Heart left ventricle (tissue), 16 donors: ENCODE measurements around the gene CTTNBP2. TPM values are rescaled to one million over a fixed set of nuclear protein-coding genes. Genes with fewer than 3 reads are reported as not detected.

Source experiments
- ATAC-seq, 4 donors: fragments of 200-7000 bp; cut with Tn5 transposase; one replicate each; pipeline ENCODE4 v1.9.1; 2020 to 2022; ENCODE audit warnings: moderate library complexity in 4 of 4, mild to moderate bottlenecking in 3 of 4, moderate number of reproducible peaks in 1 of 4
- DNase-seq, 5 donors: peaks; one replicate each; pipeline ENCODE4 v3.0.0-alpha.2; 2020
- H3K27ac ChIP-seq, 12 donors: fragments of 200-600 bp; sonication (generic) in 4 of 12; one replicate each; pipeline versions ENCODE4 v1.5.0 to v1.8.0; 2016 to 2022; ENCODE audit warnings: mild to moderate bottlenecking in 2 of 12
- H3K27me3 ChIP-seq, 9 donors: fragments of 200-600 bp; sonication (generic) in 2 of 9; one replicate each; pipeline versions ENCODE4 v1.5.1 to v1.8.0; 2016 to 2022; ENCODE audit warnings: mild to moderate bottlenecking in 3 of 9
- H3K36me3 ChIP-seq, 9 donors: fragments of 200-600 bp; sonication (generic) in 2 of 9; one replicate each; pipeline versions ENCODE4 v1.5.0 to v1.8.0; 2018 to 2022; ENCODE audit warnings: mild to moderate bottlenecking in 2 of 9
- H3K4me1 ChIP-seq, 12 donors: fragments of 200-600 bp; sonication (generic) in 4 of 12; one replicate each; pipeline versions ENCODE4 v1.5.0 to v1.8.0; 2016 to 2022; ENCODE audit warnings: mild to moderate bottlenecking in 3 of 12
- H3K4me3 ChIP-seq, 12 donors: fragments of 200-600 bp; sonication (generic) in 4 of 12; one replicate each; pipeline versions ENCODE4 v1.5.0 to v1.8.0; 2017 to 2022; ENCODE audit warnings: mild to moderate bottlenecking in 9 of 12, moderate library complexity in 4 of 12
- H3K9me3 ChIP-seq, 12 donors: fragments of 200-600 bp; sonication (generic) in 4 of 12; one replicate each; pipeline versions ENCODE4 v1.5.0 to v1.8.0; 2016 to 2022; ENCODE audit warnings: mild to moderate bottlenecking in 1 of 12
- CTCF ChIP-seq, 12 donors: fragments of 200-600 bp; sonication (generic) in 4 of 12; IDR thresholded peaks; one replicate each; pipeline versions ENCODE4 v1.5.0 to v1.8.0; 2018 to 2022; ENCODE audit warnings: antibody characterized with exemption in 12 of 12, mild to moderate bottlenecking in 5 of 12
- POLR2A ChIP-seq, 2 donors: fragments of 450-650 bp; IDR thresholded peaks; one replicate each; pipeline ENCODE4 v1.6.1; 2017; ENCODE audit warnings: antibody characterized with exemption in 2 of 2, mild to moderate bottlenecking in 2 of 2, moderate library complexity in 2 of 2
- WGBS, 4 donors: extraction: QIAGEN DNeasy Blood & Tissue Kit in 2 of 4; methylation state at CpG; one replicate each; pipeline versions ENCODE4 v1.1.5 to v1.1.7; 2013 to 2018; 5-methylcytosine and 5-hydroxymethylcytosine counted together
- intact Hi-C, 10 donors: fragments of 100-400 bp; cut with DNase I; formaldehyde crosslinking; loops; one replicate each; pipeline versions ENCODE4 v1.11.1 to v1.14.2; 2022
- polyA plus RNA-seq, 2 donors: library from polyadenylated mRNA; stranded (reverse); fragments of 200-250 nt; gene quantifications; one replicate each; pipeline ENCODE4 v1.2.3, GENCODE V29; 2013
- total RNA-seq, 9 donors: library from RNA; depleted of rRNA in 2 of 9; stranded (reverse); fragments of >200 nt in 2 of 9; fragmentation: NEBNext Ultra II Directional in 3 of 9; extraction: Animal tissue kit (Norgen Biotek cat#: 25700) in 3 of 9; gene quantifications; one replicate each; pipeline versions ENCODE4 v1.1.0 to v1.2.4, GENCODE V29; 2016 to 2023
- donor health status: ischemic (EF 13 %, LVEDD 7.1; RV severe dilation, severe dysfunction).
- donor health status: healthy with polysubstance abuse.
- donor health status: DM: no; HTN: yes; CAD: no.
- donor health status: DM: no; HTN: no; CAD: no.
- donor health status: ischemic (EF 25% LVEDD 6.9; RV normal size, moderate dysfunction).
- donor health status: ischemic (EF 25% LVEDD 5.7; RV mildly dilated, moderate dysfunction).
- donor health status: healthy.
- donor health status: DM: yes; HTN: yes; CAD: no.
- donor health status: ischemic (EF 35%, LVEDD 5.7; RV mildly dilated, moderate dysfunction).
- donor health status: nonischemic (EF 11% LVEDD 7.7; RV severe dilation, severe dysfunction).
- donor health status: DM: yes; HTN: yes; CAD: no.
- donor health status: PGD.
- donor health status: ischemic (EF 29% LVEDD 5.4; RV normal size, mild dysfunction).
- donor health status: nonischemic (EF 23%, LVEDD 6.1; RV moderate dilation, normal function).

The CTTNBP2 gene
- total and polyA plus RNA-seq, 11 donors: 0.31 to 3.9 (median 0.76) TPM

GRCh38 chr7:117800841-117801240, 72.4 kb downstream of the CTTNBP2 start:
- Histone ChIP-seq H3K4me1 (no peaks in the 10 kb centered on the region), H3K36me3 (no peaks in the 10 kb centered on the region), H3K27ac (no peak overlapping the region), H3K9me3 (no peaks in the 10 kb centered on the region), H3K27me3 (no peaks in the 10 kb centered on the region), H3K4me3 (no peak overlapping the region)
- ATAC-seq (no peak), DNase-seq (no peak)
- TF ChIP-seq CTCF (IDR thresholded peaks at IDR 0.05) (no peak), POLR2A (IDR thresholded peaks at IDR 0.05) (no peak)
- WGBS, 4 donors: 79 to 92% (median 86%) methylated on average over 1 of the region's 1 CpG
- intact Hi-C loops: no loop called here

- H3K27ac ChIP-seq: no peak overlapping the region
- TF ChIP-seq POLR2A (IDR thresholded peaks at IDR 0.05) (no peak), CTCF (IDR thresholded peaks at IDR 0.05) (no peak)
- no peak overlapping the region for H3K4me3 ChIP-seq
- no peaks in the 10 kb centered on the region for H3K27me3 ChIP-seq
- H3K4me1 ChIP-seq: no peaks in the 10 kb centered on the region
- no peaks in the 10 kb centered on the region for H3K9me3 ChIP-seq
- H3K36me3 ChIP-seq: no peaks in the 10 kb centered on the region
- intact Hi-C loops: no loop called here
- DNase-seq: no peak
- 81 to 86% (median 84%) methylated on average over 3 of the region's 3 CpGs for WGBS, 4 donors
- ATAC-seq: no peak
These were observed 72.8 kb downstream of the CTTNBP2 start for GRCh38 chr7:117800406-117800805.

- Histone ChIP-seq H3K27ac (no peak overlapping the region), H3K36me3 (peaks cover 0 to 3% (median 0%) of the 10 kb centered on the region in 9 donors), H3K27me3 (no peaks in the 10 kb centered on the region), H3K4me3 (no peak overlapping the region), H3K9me3 (no peaks in the 10 kb centered on the region), H3K4me1 (no peaks in the 10 kb centered on the region)
- WGBS, 4 donors: 38 to 56% (median 50%) methylated on average over 1 of the region's 1 CpG
- intact Hi-C loops: no loop called here
- DNase-seq (no peak), ATAC-seq (no peak)
- no peak for TF ChIP-seq POLR2A (IDR thresholded peaks at IDR 0.05)
- no peak for TF ChIP-seq CTCF (IDR thresholded peaks at IDR 0.05)
These were observed 76.4 kb downstream of the CTTNBP2 start for GRCh38 chr7:117796889-117797288.

GRCh38 chr7:117793976-117794375, 79.3 kb downstream of the CTTNBP2 start:
- Histone ChIP-seq H3K27me3 (no peaks in the 10 kb centered on the region), H3K9me3 (no peaks in the 10 kb centered on the region), H3K4me1 (no peaks in the 10 kb centered on the region), H3K4me3 (no peak overlapping the region), H3K27ac (no peak overlapping the region), H3K36me3 (peaks cover 0 to 9% (median 0%) of the 10 kb centered on the region in 9 donors)
- intact Hi-C loops: no loop called here
- no peak for ATAC-seq
- DNase-seq: no peak
- no peak for TF ChIP-seq POLR2A (IDR thresholded peaks at IDR 0.05)
- WGBS, 4 donors: 95 to 100% (median 97%) methylated on average over 2 of the region's 2 CpGs

GRCh38 chr7:117793521-117793920, 79.7 kb downstream of the CTTNBP2 start:
- Histone ChIP-seq H3K4me1 (no peaks in the 10 kb centered on the region), H3K4me3 (no peak overlapping the region), H3K27ac (no peak overlapping the region), H3K36me3 (peaks cover 0 to 9% (median 0%) of the 10 kb centered on the region in 9 donors), H3K9me3 (no peaks in the 10 kb centered on the region), H3K27me3 (no peaks in the 10 kb centered on the region)
- no peak for ATAC-seq
- no peak for TF ChIP-seq POLR2A (IDR thresholded peaks at IDR 0.05)
- TF ChIP-seq CTCF (IDR thresholded peaks at IDR 0.05): no peak
- no peak for DNase-seq
- 93 to 94% (median 94%) methylated on average over 3 of the region's 3 CpGs for WGBS, 4 donors
- intact Hi-C loops: no loop called here
